Right cardiac atrium (tissue), 5 donors: ENCODE measurements around the gene XCL1. TPM values are rescaled to one million over a fixed set of nuclear protein-coding genes. Genes with fewer than 3 reads are reported as not detected.

Source experiments
- ATAC-seq, 2 donors: fragments of 200-7000 bp; cut with Tn5 transposase; one replicate each; pipeline versions ENCODE4 v1.8.0 to v1.9.1; 2020; ENCODE audit warnings: moderate library complexity in 2 of 2, mild to moderate bottlenecking in 1 of 2
- DNase-seq, 3 donors: peaks; one replicate each; pipeline ENCODE4 v3.0.0-alpha.2; 2020
- H3K27ac ChIP-seq: one replicate; pipeline ENCODE4 v1.5.1; 2013; ENCODE audit warnings: mild to moderate bottlenecking, low read length, control low read depth, moderate library complexity
- H3K27me3 ChIP-seq: one replicate; pipeline ENCODE4 v1.6.1; 2013; ENCODE audit not compliant: control insufficient read depth, insufficient read depth
- H3K4me1 ChIP-seq: one replicate; pipeline ENCODE4 v1.6.1; 2013; ENCODE audit warnings: low read length; ENCODE audit not compliant: control insufficient read depth, insufficient read depth
- H3K4me3 ChIP-seq: one replicate; pipeline ENCODE4 v1.5.1; 2013; ENCODE audit warnings: low read length, control low read depth
- H3K9me3 ChIP-seq: one replicate; pipeline ENCODE4 v1.6.1; 2013; ENCODE audit warnings: low read length; ENCODE audit not compliant: control insufficient read depth
- WGBS: extraction: QIAGEN DNeasy Blood & Tissue Kit; methylation state at CpG from one replicate; pipeline ENCODE4 v1.1.7; 2013; 5-methylcytosine and 5-hydroxymethylcytosine counted together
- intact Hi-C, 4 donors: fragments of 100-400 bp; cut with DNase I; formaldehyde crosslinking; loops; one replicate each; pipeline versions ENCODE4 v1.11.0 to v1.14.0; 2022 to 2023
- polyA plus RNA-seq: library from polyadenylated mRNA; stranded (reverse); fragments of 200-250 nt; gene quantifications from one replicate; pipeline ENCODE4 v1.2.3, GENCODE V29; 2013
- total RNA-seq, 4 donors: library from RNA; stranded (reverse); fragmentation: NEBNext Ultra II Directional; extraction: Animal tissue kit (Norgen Biotek cat#: 25700); gene quantifications; one replicate each; pipeline ENCODE4 v1.2.1, GENCODE V29; 2021
- donor health status: healthy with polysubstance abuse.
- donor health status: DM: no; HTN: yes; CAD: no.
- donor health status: DM: no; HTN: no; CAD: no.
- donor health status: DM: no; HTN: yes; CAD: no; lungs with severe emphysema.
- donor health status: DM: yes; HTN: yes; CAD: no.

Gene XCL1
- total and polyA plus RNA-seq, 5 donors: 0.23 to 0.38 TPM; not detected in 3

GRCh38 chr1:168551688-168552087 is 24.7 kb upstream of the XCL1 start:
- intact Hi-C loops: no loop called here
- Histone ChIP-seq H3K9me3 (no peaks in the 10 kb centered on the region), H3K27ac (no peak overlapping the region), H3K4me1 (no peaks in the 10 kb centered on the region), H3K27me3 (no peaks in the 10 kb centered on the region), H3K4me3 (no peak overlapping the region)
- ATAC-seq (no peak), DNase-seq (no peak)
- 87% methylated on average over 4 of the region's 4 CpGs for WGBS

GRCh38 chr1:168552961-168553360 is 23.4 kb upstream of the XCL1 start:
- WGBS: 93% methylated on average over 6 of the region's 6 CpGs
- no peak for ATAC-seq
- Histone ChIP-seq H3K27me3 (no peaks in the 10 kb centered on the region), H3K4me3 (no peak overlapping the region), H3K4me1 (no peaks in the 10 kb centered on the region), H3K9me3 (no peaks in the 10 kb centered on the region), H3K27ac (no peak overlapping the region)
- intact Hi-C loops: no loop called here
- DNase-seq: no peak

- 76% methylated on average over 5 of the region's 5 CpGs for WGBS
- no peak for ATAC-seq
- Histone ChIP-seq H3K27me3 (no peaks in the 10 kb centered on the region), H3K4me3 (no peak overlapping the region), H3K27ac (no peak overlapping the region), H3K4me1 (no peaks in the 10 kb centered on the region), H3K9me3 (no peaks in the 10 kb centered on the region)
- no peak for DNase-seq
- intact Hi-C loops: no loop called here
Measured at GRCh38 chr1:168553680-168554553, 22.5 kb upstream of the XCL1 start.

GRCh38 chr1:168554603-168555483 is 21.6 kb upstream of the XCL1 start:
- WGBS: 80% methylated on average over 5 of the region's 5 CpGs
- no peak overlapping the region for H3K4me3 ChIP-seq
- H3K9me3 ChIP-seq: no peaks in the 10 kb centered on the region
- no peaks in the 10 kb centered on the region for H3K27me3 ChIP-seq
- intact Hi-C loops: no loop called here
- no peak overlapping the region for H3K27ac ChIP-seq
- H3K4me1 ChIP-seq: no peaks in the 10 kb centered on the region
- DNase-seq (no peak), ATAC-seq (no peak)

GRCh38 chr1:168555508-168556046 is 20.8 kb upstream of the XCL1 start:
- 76% methylated on average over 3 of the region's 3 CpGs for WGBS
- ATAC-seq: no peak
- intact Hi-C loops: no loop called here
- H3K27me3 ChIP-seq: no peaks in the 10 kb centered on the region
- no peak overlapping the region for H3K4me3 ChIP-seq
- no peak for DNase-seq
- H3K9me3 ChIP-seq: no peaks in the 10 kb centered on the region
- H3K27ac ChIP-seq: no peak overlapping the region
- H3K4me1 ChIP-seq: no peaks in the 10 kb centered on the region

GRCh38 chr1:168556647-168557046 is 19.8 kb upstream of the XCL1 start:
- no peak for DNase-seq
- ATAC-seq: no peak
- Histone ChIP-seq H3K27me3 (no peaks in the 10 kb centered on the region), H3K4me1 (no peaks in the 10 kb centered on the region), H3K9me3 (no peaks in the 10 kb centered on the region), H3K27ac (no peak overlapping the region), H3K4me3 (no peak overlapping the region)
- intact Hi-C loops: no loop called here

GRCh38 chr1:168560370-168560769 is 16.0 kb upstream of the XCL1 start:
- no peak for ATAC-seq
- no peak for DNase-seq
- intact Hi-C loops: no loop called here
- Histone ChIP-seq H3K27me3 (no peaks in the 10 kb centered on the region), H3K9me3 (no peaks in the 10 kb centered on the region), H3K27ac (no peak overlapping the region), H3K4me1 (no peaks in the 10 kb centered on the region), H3K4me3 (no peak overlapping the region)

- Histone ChIP-seq H3K27me3 (no peaks in the 10 kb centered on the region), H3K27ac (no peak overlapping the region), H3K4me1 (no peaks in the 10 kb centered on the region), H3K4me3 (no peak overlapping the region), H3K9me3 (no peaks in the 10 kb centered on the region)
- intact Hi-C loops: no loop called here
- 75% methylated on average over 2 of the region's 2 CpGs for whole genome bisulfite sequencing
- DNase-seq (no peak), ATAC-seq (no peak)
Measured at GRCh38 chr1:168561989-168562388, 14.4 kb upstream of the XCL1 start.

- no peak overlapping the region for H3K27ac ChIP-seq
- H3K4me1 ChIP-seq: no peaks in the 10 kb centered on the region
- H3K4me3 ChIP-seq: no peak overlapping the region
- no peaks in the 10 kb centered on the region for H3K9me3 ChIP-seq
- WGBS: 55% methylated on average over 4 of the region's 4 CpGs
- DNase-seq: no peak
- no peak for ATAC-seq
- intact Hi-C loops: no loop called here
- H3K27me3 ChIP-seq: no peaks in the 10 kb centered on the region
Measured at GRCh38 chr1:168565825-168566224, 10.6 kb upstream of the XCL1 start.

- Histone ChIP-seq H3K27ac (no peak overlapping the region), H3K4me3 (no peak overlapping the region), H3K27me3 (no peaks in the 10 kb centered on the region), H3K9me3 (no peaks in the 10 kb centered on the region), H3K4me1 (no peaks in the 10 kb centered on the region)
- WGBS: 80% methylated on average over 1 of the region's 1 CpG
- intact Hi-C loops: no loop called here
- no peak for DNase-seq
- ATAC-seq: no peak
Measured at GRCh38 chr1:168567007-168567406, 9.4 kb upstream of the XCL1 start.

GRCh38 chr1:168567568-168567967 is 8.8 kb upstream of the XCL1 start:
- no peak overlapping the region for H3K27ac ChIP-seq
- H3K9me3 ChIP-seq: no peaks in the 10 kb centered on the region
- intact Hi-C loops: no loop called here
- no peak overlapping the region for H3K4me3 ChIP-seq
- DNase-seq (no peak), ATAC-seq (no peak)
- 95% methylated on average over 3 of the region's 3 CpGs for WGBS
- H3K27me3 ChIP-seq: no peaks in the 10 kb centered on the region
- H3K4me1 ChIP-seq: no peaks in the 10 kb centered on the region
